SK-N-SH treated with all-trans-retinoic acid at 6 μM for 48 hours (cell line): ENCODE data around the gene HHATL.

Source experiments
- ATAC-seq: fragments of 200-7000 bp; cut with Tn5 transposase; 3 replicates; pipeline ENCODE4 v1.9.1; 2020; ENCODE audit warnings: mild to moderate bottlenecking, moderate library complexity
- ARNTL ChIP-seq: fragments of 450-650 bp; formaldehyde crosslinking; IDR thresholded peaks from 2 replicates; pipeline ENCODE4 v1.5.0; 2020; ENCODE audit warnings: low read depth, mild to moderate bottlenecking, moderate library complexity, borderline replicate concordance
- BACH2 ChIP-seq: fragments of 250-450 bp; sonication (Bioruptor Pico); IDR thresholded peaks from 2 replicates; pipeline ENCODE4 v1.9.0; 2021; ENCODE audit warnings: mild to moderate bottlenecking, borderline replicate concordance
- CSDC2 ChIP-seq: fragments of 250-450 bp; sonication (Bioruptor Pico); IDR thresholded peaks from 2 replicates; pipeline ENCODE4 v1.5.0; 2020; ENCODE audit warnings: mild to moderate bottlenecking, moderate library complexity
- GLIS3 ChIP-seq: fragments of 250-450 bp; sonication (Bioruptor Pico); IDR thresholded peaks from 2 replicates; pipeline ENCODE4 v1.5.0; 2020; ENCODE audit warnings: mild to moderate bottlenecking, moderate library complexity
- ISL1 ChIP-seq: fragments of 250-450 bp; sonication (Bioruptor Pico); IDR thresholded peaks from 2 replicates; pipeline ENCODE4 v2.1.2; 2022; ENCODE audit warnings: mild to moderate bottlenecking, moderate library complexity
- OSR1 ChIP-seq: fragments of 250-450 bp; sonication (Bioruptor Pico); IDR thresholded peaks from 2 replicates; pipeline ENCODE4 v1.8.0; 2022; ENCODE audit warnings: moderate library complexity, mild to moderate bottlenecking, inconsistent platforms
- PPARA ChIP-seq: fragments of 250-450 bp; sonication (Bioruptor Pico); IDR thresholded peaks from 2 replicates; pipeline ENCODE4 v1.5.0; 2020; ENCODE audit warnings: mild to moderate bottlenecking, borderline replicate concordance
- RARB ChIP-seq: fragments of 250-450 bp; sonication (Bioruptor Pico); IDR thresholded peaks from 2 replicates; pipeline ENCODE4 v1.8.0; 2021; ENCODE audit warnings: mild to moderate bottlenecking, moderate library complexity
- TCF4 ChIP-seq: fragments of 250-450 bp; sonication (Bioruptor Pico); IDR thresholded peaks from 2 replicates; pipeline ENCODE4 v1.8.0; 2021; ENCODE audit warnings: mild to moderate bottlenecking, moderate library complexity, borderline replicate concordance
- TOX ChIP-seq: fragments of 250-450 bp; sonication (Bioruptor Pico); IDR thresholded peaks from 2 replicates; pipeline ENCODE4 v1.8.0; 2021; ENCODE audit warnings: mild to moderate bottlenecking, moderate library complexity, borderline replicate concordance
- ZC3H10 ChIP-seq: fragments of 250-450 bp; sonication (Bioruptor Pico); IDR thresholded peaks from 2 replicates; pipeline ENCODE4 v1.5.1; 2021; ENCODE audit warnings: mild to moderate bottlenecking, moderate library complexity
- ZFP3 ChIP-seq: fragments of 250-450 bp; sonication (Bioruptor Pico); IDR thresholded peaks from 2 replicates; pipeline ENCODE4 v1.5.0; 2020; ENCODE audit warnings: mild to moderate bottlenecking, moderate library complexity
- ZFP30 ChIP-seq: fragments of 450-650 bp; formaldehyde crosslinking; IDR thresholded peaks from 2 replicates; pipeline ENCODE4 v1.5.0; 2022; ENCODE audit warnings: mild to moderate bottlenecking, moderate library complexity
- ZNF565 ChIP-seq: fragments of 450-650 bp; formaldehyde crosslinking; conservative IDR thresholded peaks from 2 replicates; pipeline ENCODE4 v1.5.0; 2020; ENCODE audit warnings: low read depth, mild to moderate bottlenecking, moderate library complexity
- ZNF70 ChIP-seq: fragments of 450-650 bp; formaldehyde crosslinking; IDR thresholded peaks from 2 replicates; pipeline ENCODE4 v1.5.0; 2020; ENCODE audit warnings: mild to moderate bottlenecking, moderate library complexity
- ZNF8 ChIP-seq: fragments of 450-650 bp; formaldehyde crosslinking; IDR thresholded peaks from 2 replicates; pipeline ENCODE4 v1.5.0; 2020; ENCODE audit warnings: mild to moderate bottlenecking, moderate library complexity
- TF ChIP-seq, protein P1 (sequence below): fragments of 250-450 bp; sonication (Bioruptor Pico); IDR thresholded peaks from 2 replicates; pipeline ENCODE4 v1.5.1; 2021; ENCODE audit warnings: mild to moderate bottlenecking, moderate library complexity
- TF ChIP-seq, protein P2 (sequence below): fragments of 250-450 bp; sonication (Bioruptor Pico); IDR thresholded peaks from 2 replicates; pipeline ENCODE4 v1.8.0; 2020; ENCODE audit warnings: mild to moderate bottlenecking, moderate library complexity, borderline replicate concordance
- TF ChIP-seq, protein P3 (sequence below): fragments of 250-450 bp; sonication (Bioruptor Pico); IDR thresholded peaks from 2 replicates; pipeline ENCODE4 v1.5.1; 2020; ENCODE audit warnings: low read depth, mild to moderate bottlenecking, moderate library complexity

The HHATL gene

GRCh38 chr3:42746455-42747450, 44.2 kb upstream of the HHATL start:
- ATAC-seq: no peak
- TF ChIP-seq, protein P1, sequence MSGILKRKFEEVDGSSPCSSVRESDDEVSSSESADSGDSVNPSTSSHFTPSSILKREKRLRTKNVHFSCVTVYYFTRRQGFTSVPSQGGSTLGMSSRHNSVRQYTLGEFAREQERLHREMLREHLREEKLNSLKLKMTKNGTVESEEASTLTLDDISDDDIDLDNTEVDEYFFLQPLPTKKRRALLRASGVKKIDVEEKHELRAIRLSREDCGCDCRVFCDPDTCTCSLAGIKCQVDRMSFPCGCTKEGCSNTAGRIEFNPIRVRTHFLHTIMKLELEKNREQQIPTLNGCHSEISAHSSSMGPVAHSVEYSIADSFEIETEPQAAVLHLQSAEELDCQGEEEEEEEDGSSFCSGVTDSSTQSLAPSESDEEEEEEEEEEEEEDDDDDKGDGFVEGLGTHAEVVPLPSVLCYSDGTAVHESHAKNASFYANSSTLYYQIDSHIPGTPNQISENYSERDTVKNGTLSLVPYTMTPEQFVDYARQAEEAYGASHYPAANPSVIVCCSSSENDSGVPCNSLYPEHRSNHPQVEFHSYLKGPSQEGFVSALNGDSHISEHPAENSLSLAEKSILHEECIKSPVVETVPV (CRISPR knock-in tag): no peak
- TF ChIP-seq ZNF70 (CRISPR knock-in tag) (no peak), TOX (CRISPR knock-in tag) (no peak), ZNF8 (CRISPR knock-in tag) (no peak), GLIS3 (CRISPR knock-in tag) (no peak), OSR1 (CRISPR knock-in tag) (no peak), TCF4 (CRISPR knock-in tag) (no peak), ZFP3 (CRISPR knock-in tag) (no peak), ZFP30 (no peak), CSDC2 (no peak)
- TF ChIP-seq, protein P2, sequence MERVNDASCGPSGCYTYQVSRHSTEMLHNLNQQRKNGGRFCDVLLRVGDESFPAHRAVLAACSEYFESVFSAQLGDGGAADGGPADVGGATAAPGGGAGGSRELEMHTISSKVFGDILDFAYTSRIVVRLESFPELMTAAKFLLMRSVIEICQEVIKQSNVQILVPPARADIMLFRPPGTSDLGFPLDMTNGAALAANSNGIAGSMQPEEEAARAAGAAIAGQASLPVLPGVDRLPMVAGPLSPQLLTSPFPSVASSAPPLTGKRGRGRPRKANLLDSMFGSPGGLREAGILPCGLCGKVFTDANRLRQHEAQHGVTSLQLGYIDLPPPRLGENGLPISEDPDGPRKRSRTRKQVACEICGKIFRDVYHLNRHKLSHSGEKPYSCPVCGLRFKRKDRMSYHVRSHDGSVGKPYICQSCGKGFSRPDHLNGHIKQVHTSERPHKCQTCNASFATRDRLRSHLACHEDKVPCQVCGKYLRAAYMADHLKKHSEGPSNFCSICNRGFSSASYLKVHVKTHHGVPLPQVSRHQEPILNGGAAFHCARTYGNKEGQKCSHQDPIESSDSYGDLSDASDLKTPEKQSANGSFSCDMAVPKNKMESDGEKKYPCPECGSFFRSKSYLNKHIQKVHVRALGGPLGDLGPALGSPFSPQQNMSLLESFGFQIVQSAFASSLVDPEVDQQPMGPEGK: no peak
- TF ChIP-seq, protein P3, sequence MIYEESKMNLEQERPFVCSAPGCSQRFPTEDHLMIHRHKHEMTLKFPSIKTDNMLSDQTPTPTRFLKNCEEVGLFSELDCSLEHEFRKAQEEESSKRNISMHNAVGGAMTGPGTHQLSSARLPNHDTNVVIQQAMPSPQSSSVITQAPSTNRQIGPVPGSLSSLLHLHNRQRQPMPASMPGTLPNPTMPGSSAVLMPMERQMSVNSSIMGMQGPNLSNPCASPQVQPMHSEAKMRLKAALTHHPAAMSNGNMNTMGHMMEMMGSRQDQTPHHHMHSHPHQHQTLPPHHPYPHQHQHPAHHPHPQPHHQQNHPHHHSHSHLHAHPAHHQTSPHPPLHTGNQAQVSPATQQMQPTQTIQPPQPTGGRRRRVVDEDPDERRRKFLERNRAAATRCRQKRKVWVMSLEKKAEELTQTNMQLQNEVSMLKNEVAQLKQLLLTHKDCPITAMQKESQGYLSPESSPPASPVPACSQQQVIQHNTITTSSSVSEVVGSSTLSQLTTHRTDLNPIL: no peak
- TF ChIP-seq, all 23 proteins: peak for 0

- TF ChIP-seq ZNF8 (CRISPR knock-in tag) (no peak), GLIS3 (CRISPR knock-in tag) (no peak), BACH2 (no peak), ISL1 (CRISPR knock-in tag) (no peak), PPARA (CRISPR knock-in tag) (no peak), TCF4 (CRISPR knock-in tag) (no peak), CSDC2 (no peak), ARNTL (CRISPR knock-in tag) (no peak), RARB (no peak), ZFP3 (CRISPR knock-in tag) (no peak)
- TF ChIP-seq, protein P2: no peak
- TF ChIP-seq, protein P3: no peak
- no peak for ATAC-seq
Observed at GRCh38 chr3:42745776-42746454, 43.3 kb upstream of the HHATL start.

- ATAC-seq: no peak
- TF ChIP-seq ZNF565 (CRISPR knock-in tag): no peak
- no peak for TF ChIP-seq RARB
- TF ChIP-seq ZNF70 (CRISPR knock-in tag): no peak
- TF ChIP-seq ZC3H10 (CRISPR knock-in tag): no peak
- TF ChIP-seq, protein P2: no peak
- no peak for TF ChIP-seq OSR1 (CRISPR knock-in tag)
Observed at GRCh38 chr3:42745291-42745745, 42.7 kb upstream of the HHATL start.
